ENCODE measurements around the gene RNF186.

GRCh38 chr1:19860418-19860817, 45.3 kb upstream of the RNF186 start:
- TF ChIP-seq CTCF (conservative IDR thresholded peaks at IDR 0.05 in 1 of 2, IDR thresholded peaks at IDR 0.05 in 1 of 2; ENCODE audit: extremely low read depth in 1 of 2, insufficient read depth in 1 of 2, low read depth in 1 of 2, low read length in 2 of 2) (no peak), EZH2 (IDR thresholded peaks at IDR 0.05; ENCODE audit: borderline replicate concordance, low read length) (no peak)

All from mammary epithelial cell (primary cell).